SK-N-SH (cell line): Measurements from ENCODE around the gene MARCHF7. TPM values are rescaled to one million over a fixed set of nuclear protein-coding genes. Genes with fewer than 3 reads are reported as not detected.

ENCODE experiments used
- CTCF ChIA-PET: fragments of 300-600, 350-600 bp; formaldehyde crosslinking; extraction: SDS; loops from one replicate; lab custom pipeline; 2021; lab: Yijun Ruan, JAX
- POLR2A ChIA-PET: fragments of 350-600 bp; sonication (Branson Sonifier 250); formaldehyde crosslinking; extraction: SDS; loops from one replicate; lab custom pipeline; 2020; ENCODE audit warnings: antibody characterized with exemption, inconsistent platforms; lab: Yijun Ruan, JAX
- DNase-seq: peaks from one replicate; pipeline ENCODE4 v3.0.0; 2012
- H2AFZ ChIP-seq: fragments of 200-600 bp; sonication (generic); 2 replicates; pipeline ENCODE4 v1.8.1; 2016; ENCODE audit warnings: antibody characterized with exemption, mild to moderate bottlenecking, low read depth
- H3F3A ChIP-seq: fragments of 200-600 bp; sonication (generic); replicated peaks from 2 replicates; pipeline ENCODE3; 2016; ENCODE audit warnings: antibody characterized with exemption, mild to moderate bottlenecking; ENCODE audit not compliant: insufficient read depth
- H3K27ac ChIP-seq, 2 experiments: fragments of 200-500 bp in 1 of 2; fragments of 200-600 bp in 1 of 2; sonication (Bioruptor generic) in 1 of 2; sonication (generic), shearing (Covaris generic) in 1 of 2; 2 replicates each; pipeline versions ENCODE4 v1.5.1 to v1.6.1; 2014 to 2016; ENCODE audit warnings: low read depth in 2 of 2, inconsistent platforms in 1 of 2, low read length in 1 of 2, mild to moderate bottlenecking in 1 of 2, mixed read lengths in 1 of 2
- H3K27me3 ChIP-seq: fragments of 200-600 bp; sonication (generic), shearing (Covaris generic); 2 replicates; pipeline ENCODE4 v1.6.1; 2016; ENCODE audit warnings: mixed run types; ENCODE audit not compliant: insufficient read depth
- H3K36me3 ChIP-seq, 2 experiments: fragments of 200-500 bp in 1 of 2; fragments of 200-600 bp in 1 of 2; sonication (Bioruptor generic) in 1 of 2; sonication (generic) in 1 of 2; replicated peaks in 1 of 2; 2 replicates each; pipeline versions ENCODE3 to v1.5.1; 2014 to 2016; ENCODE audit warnings: low read length in 1 of 2, mild to moderate bottlenecking in 1 of 2; ENCODE audit not compliant: insufficient read depth in 2 of 2, control insufficient read depth in 1 of 2
- H3K4me1 ChIP-seq, 2 experiments: fragments of 200-500 bp in 1 of 2; fragments of 200-600 bp in 1 of 2; sonication (Bioruptor generic) in 1 of 2; sonication (generic), shearing (Covaris generic) in 1 of 2; 2 replicates each; pipeline versions ENCODE4 v1.5.1 to v1.6.1; 2014 to 2016; ENCODE audit warnings: low read depth in 1 of 2, low read length in 1 of 2, mixed run types in 1 of 2; ENCODE audit not compliant: insufficient read depth in 2 of 2, control insufficient read depth in 1 of 2
- H3K4me2 ChIP-seq: fragments of 200-600 bp; sonication (generic), shearing (Covaris generic); 2 replicates; pipeline ENCODE4 v1.6.1; 2017; ENCODE audit warnings: mixed run types
- H3K4me3 ChIP-seq, 2 experiments: fragments of 200-500 bp in 1 of 2; fragments of 200-600 bp in 1 of 2; sonication (Bioruptor generic) in 1 of 2; sonication (generic), shearing (Covaris generic) in 1 of 2; 2 replicates each; pipeline versions ENCODE4 v1.5.1 to v1.8.1; 2014 to 2016; ENCODE audit warnings: low read depth in 2 of 2, inconsistent platforms in 1 of 2, low read length in 1 of 2, mild to moderate bottlenecking in 1 of 2, mixed read lengths in 1 of 2, moderate library complexity in 1 of 2
- H3K79me2 ChIP-seq: fragments of 200-600 bp; sonication (generic); 2 replicates; pipeline ENCODE4 v1.8.1; 2017; ENCODE audit warnings: mild to moderate bottlenecking; ENCODE audit not compliant: insufficient read depth
- H3K9ac ChIP-seq: fragments of 200-600 bp; sonication (generic); 2 replicates; pipeline ENCODE4 v1.6.1; 2017; ENCODE audit warnings: mixed run types
- H3K9me2 ChIP-seq: fragments of 200-600 bp; sonication (generic); 2 replicates; pipeline ENCODE4 v1.6.1; 2017; ENCODE audit warnings: mixed run types
- H3K9me3 ChIP-seq: fragments of 200-600 bp; sonication (generic); 2 replicates; pipeline ENCODE4 v1.6.1; 2017; ENCODE audit warnings: mixed run types, mild to moderate bottlenecking, moderate library complexity
- H4K20me1 ChIP-seq: fragments of 200-600 bp; sonication (generic); 2 replicates; pipeline ENCODE4 v1.6.1; 2017; ENCODE audit warnings: mild to moderate bottlenecking, mixed run types; ENCODE audit not compliant: insufficient read depth
- CTCF ChIP-seq: fragments of 200-600 bp; sonication (generic); IDR thresholded peaks from 2 replicates; pipeline ENCODE4 v1.6.1; 2017; ENCODE audit warnings: antibody characterized with exemption, mild to moderate bottlenecking, moderate library complexity
- ELF1 ChIP-seq: IDR thresholded peaks from 2 replicates; pipeline ENCODE4 v1.4.0; 2012
- FOSL2 ChIP-seq: IDR thresholded peaks from 2 replicates; pipeline ENCODE4 v1.4.0; 2012; ENCODE audit warnings: low read depth, mild to moderate bottlenecking, moderate library complexity, borderline replicate concordance
- FOXJ3 ChIP-seq: sonication (generic); formaldehyde crosslinking; IDR thresholded peaks from 2 replicates; pipeline ENCODE4 v1.5.1; 2020; ENCODE audit warnings: mild to moderate bottlenecking, missing genetic modification reagents
- FOXM1 ChIP-seq: IDR thresholded peaks from 2 replicates; pipeline ENCODE4 v1.4.0; 2012; ENCODE audit warnings: low read depth, mild to moderate bottlenecking
- GABPA ChIP-seq: IDR thresholded peaks from 2 replicates; pipeline ENCODE4 v1.4.0; 2012; ENCODE audit warnings: low read depth, mild to moderate bottlenecking
- GATA2 ChIP-seq: sonication (generic); formaldehyde crosslinking; IDR thresholded peaks from 2 replicates; pipeline ENCODE4 v1.5.0; 2020; ENCODE audit warnings: mild to moderate bottlenecking, missing genetic modification reagents
- MAX ChIP-seq: IDR thresholded peaks from 2 replicates; pipeline ENCODE4 v1.4.0; 2012; ENCODE audit warnings: low read depth
- NRF1 ChIP-seq: IDR thresholded peaks from 2 replicates; pipeline ENCODE4 v1.6.1; 2012; ENCODE audit warnings: low read depth, mild to moderate bottlenecking, low read length
- POLR2AphosphoS5 ChIP-seq: IDR thresholded peaks from 2 replicates; pipeline ENCODE4 v1.6.1; 2012; ENCODE audit warnings: low read depth, low read length
- RAD21 ChIP-seq: IDR thresholded peaks from 2 replicates; pipeline ENCODE4 v1.6.1; 2012; ENCODE audit warnings: mild to moderate bottlenecking, low read length
- RCOR1 ChIP-seq: fragments of 150-350 bp; IDR thresholded peaks from 2 replicates; pipeline ENCODE4 v1.6.1; 2017; ENCODE audit warnings: antibody characterized with exemption, low read length
- RXRA ChIP-seq: IDR thresholded peaks from 2 replicates; pipeline ENCODE4 v1.4.0; 2012; ENCODE audit warnings: low read depth, mild to moderate bottlenecking, borderline replicate concordance
- SMC3 ChIP-seq: IDR thresholded peaks from 2 replicates; pipeline ENCODE4 v1.6.1; 2012; ENCODE audit warnings: low read depth, low read length, improper control_type of control experiment
- TAF1 ChIP-seq: IDR thresholded peaks from 2 replicates; pipeline ENCODE4 v1.6.1; 2012; ENCODE audit warnings: low read depth, mild to moderate bottlenecking, low read length, moderate library complexity, borderline replicate concordance
- TEAD4 ChIP-seq: IDR thresholded peaks from 2 replicates; pipeline ENCODE4 v1.4.0; 2012; ENCODE audit warnings: mild to moderate bottlenecking, borderline replicate concordance; ENCODE audit not compliant: insufficient read depth
- YY1 ChIP-seq: IDR thresholded peaks from 2 replicates; pipeline ENCODE4 v1.4.0; 2012; ENCODE audit warnings: low read depth, mild to moderate bottlenecking
- ZBTB33 ChIP-seq: IDR thresholded peaks from 2 replicates; pipeline ENCODE4 v1.4.0; 2012; ENCODE audit warnings: low read depth, borderline replicate concordance
- WGBS: methylation state at CpG from one replicate; pipeline ENCODE4 v1.1.6; 2017; ENCODE audit warnings: low lambda C conversion rate; 5-methylcytosine and 5-hydroxymethylcytosine counted together
- polyA plus RNA-seq, 3 experiments: library from polyadenylated mRNA; depleted of rRNA; stranded (reverse); fragments of >200 nt; gene quantifications; 2 replicates each; pipeline ENCODE4 v1.2.3, GENCODE V29; 2012
- TF ChIP-seq, protein P1 (sequence below): fragments of 150-350 bp; IDR thresholded peaks from 2 replicates; pipeline ENCODE4 v1.6.1; 2016; ENCODE audit warnings: mild to moderate bottlenecking, low read depth, low read length
- TF ChIP-seq, protein P2 (sequence below): IDR thresholded peaks from 2 replicates; pipeline ENCODE4; 2012

MARCHF7 gene
- polyA plus RNA-seq, 1 of the 3 experiments (the other 2 are of a cell fraction) = 20.3 TPM

DNA sequence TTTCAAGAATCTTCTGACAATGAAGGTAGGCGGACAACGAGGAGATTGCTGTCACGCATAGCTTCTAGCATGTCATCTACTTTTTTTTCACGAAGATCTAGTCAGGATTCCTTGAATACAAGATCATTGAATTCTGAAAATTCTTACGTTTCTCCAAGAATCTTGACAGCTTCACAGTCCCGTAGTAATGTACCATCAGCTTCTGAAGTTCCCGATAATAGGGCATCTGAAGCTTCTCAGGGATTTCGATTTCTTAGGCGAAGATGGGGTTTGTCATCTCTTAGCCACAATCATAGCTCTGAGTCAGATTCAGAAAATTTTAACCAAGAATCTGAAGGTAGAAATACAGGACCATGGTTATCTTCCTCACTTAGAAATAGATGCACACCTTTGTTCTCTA is 35.8 kb downstream of the MARCHF7 start:
- Histone ChIP-seq H3K4me1 (no peaks in the 10 kb centered on the region), H4K20me1 (peaks cover 36% of the 10 kb centered on the region), H3K79me2 (peaks cover 98% of the 10 kb centered on the region), H3K9me3 (no peaks in the 10 kb centered on the region), H3K9ac (no peak overlapping the region), H2AFZ (no peak overlapping the region), H3K9me2 (no peaks in the 10 kb centered on the region), H3F3A (peaks cover 3% of the 10 kb centered on the region), H3K4me3 (no peak overlapping the region), H3K36me3 (peaks cover 68 to 88% of the 10 kb centered on the region in 2 experiments), H3K27ac (no peak overlapping the region), H3K27me3 (no peaks in the 10 kb centered on the region), H3K4me2 (no peak overlapping the region)
- 84% methylated on average over 9 of the region's 9 CpGs for WGBS
- POLR2A ChIA-PET = no interaction called here
- CTCF ChIA-PET = interaction anchor here (0.8 to 1.5 kb wide), 2 partner anchors 10 to 14 kb away, joined by 3 to 5 read pairs; no protein-coding TSS in a partner anchor
- no peak for DNase-seq
- TF ChIP-seq, protein P1, sequence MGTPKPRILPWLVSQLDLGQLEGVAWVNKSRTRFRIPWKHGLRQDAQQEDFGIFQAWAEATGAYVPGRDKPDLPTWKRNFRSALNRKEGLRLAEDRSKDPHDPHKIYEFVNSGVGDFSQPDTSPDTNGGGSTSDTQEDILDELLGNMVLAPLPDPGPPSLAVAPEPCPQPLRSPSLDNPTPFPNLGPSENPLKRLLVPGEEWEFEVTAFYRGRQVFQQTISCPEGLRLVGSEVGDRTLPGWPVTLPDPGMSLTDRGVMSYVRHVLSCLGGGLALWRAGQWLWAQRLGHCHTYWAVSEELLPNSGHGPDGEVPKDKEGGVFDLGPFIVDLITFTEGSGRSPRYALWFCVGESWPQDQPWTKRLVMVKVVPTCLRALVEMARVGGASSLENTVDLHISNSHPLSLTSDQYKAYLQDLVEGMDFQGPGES = no peak
- TF ChIP-seq NRF1 (no peak), ZBTB33 (no peak), TEAD4 (no peak), POLR2AphosphoS5 (no peak), SMC3 (no peak), RCOR1 (no peak), TAF1 (no peak), RAD21 (no peak), FOXM1 (no peak), FOSL2 (no peak), RXRA (no peak), YY1 (no peak)
- TF ChIP-seq, protein P2, sequence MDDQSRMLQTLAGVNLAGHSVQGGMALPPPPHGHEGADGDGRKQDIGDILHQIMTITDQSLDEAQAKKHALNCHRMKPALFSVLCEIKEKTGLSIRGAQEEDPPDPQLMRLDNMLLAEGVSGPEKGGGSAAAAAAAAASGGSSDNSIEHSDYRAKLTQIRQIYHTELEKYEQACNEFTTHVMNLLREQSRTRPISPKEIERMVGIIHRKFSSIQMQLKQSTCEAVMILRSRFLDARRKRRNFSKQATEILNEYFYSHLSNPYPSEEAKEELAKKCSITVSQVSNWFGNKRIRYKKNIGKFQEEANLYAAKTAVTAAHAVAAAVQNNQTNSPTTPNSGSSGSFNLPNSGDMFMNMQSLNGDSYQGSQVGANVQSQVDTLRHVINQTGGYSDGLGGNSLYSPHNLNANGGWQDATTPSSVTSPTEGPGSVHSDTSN = no peak

DNA sequence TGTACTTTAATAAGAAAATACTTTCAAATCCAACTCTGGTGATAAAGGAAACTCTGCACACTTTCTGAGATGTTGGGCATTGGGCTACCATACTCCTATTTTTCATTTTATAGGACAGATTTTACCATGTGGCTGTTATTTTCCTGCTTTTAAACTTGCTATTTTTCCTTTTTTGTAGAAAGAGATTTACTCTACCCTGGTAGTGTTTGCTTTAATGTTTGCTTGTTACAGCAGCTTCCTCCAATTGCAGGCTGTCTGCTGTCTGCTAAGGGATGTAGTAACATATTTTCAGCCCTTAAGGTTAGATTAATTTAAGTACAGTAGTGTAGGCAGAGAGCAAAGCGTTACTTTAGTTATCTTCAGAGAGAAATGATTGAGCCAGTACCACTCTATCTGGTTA is 38.6 kb downstream of the MARCHF7 start:
- WGBS = 93% methylated on average over 1 of the region's 1 CpG
- ChIA-PET POLR2A (no interaction called here), CTCF (interaction anchor here (0.7 kb wide), 1 partner anchor 28 kb away, joined by 3 read pairs; no protein-coding TSS in a partner anchor)
- Histone ChIP-seq H2AFZ (no peak overlapping the region), H3K9me3 (no peaks in the 10 kb centered on the region), H3K4me3 (no peak overlapping the region), H3K79me2 (peaks cover 99% of the 10 kb centered on the region), H3K36me3 (peaks cover 66 to 88% of the 10 kb centered on the region in 2 experiments), H3K9me2 (no peaks in the 10 kb centered on the region), H4K20me1 (peaks cover 44% of the 10 kb centered on the region), H3K9ac (no peak overlapping the region), H3K4me2 (no peak overlapping the region), H3K27ac (no peak overlapping the region), H3K4me1 (no peaks in the 10 kb centered on the region), H3F3A (no peaks in the 10 kb centered on the region), H3K27me3 (no peaks in the 10 kb centered on the region)
- DNase-seq = no peak
- TF ChIP-seq ELF1 (no peak), CTCF (no peak), FOXJ3 (CRISPR knock-in tag) (no peak), RAD21 (no peak), GATA2 (CRISPR knock-in tag) (no peak), RCOR1 (no peak), GABPA (no peak), FOXM1 (no peak), MAX (no peak)
- TF ChIP-seq, protein P2 = no peak
